OCI-LY7 (cell line): ENCODE data around the gene ECHDC1. TPM values are rescaled to one million over a fixed set of nuclear protein-coding genes. Genes with fewer than 3 reads are reported as not detected.

Experiments
- BruUV-seq: library from RNA; stranded (reverse); fragments of 400-500 nt; replicated peaks from 2 replicates; lab custom pipeline; 2021; lab: Mats Ljungman, UMichigan
- CTCF ChIA-PET: fragments of 300-600 bp; sonication (Branson Sonifier 250); formaldehyde crosslinking; loops from one replicate; lab custom pipeline; 2022; ENCODE audit warnings: antibody characterized with exemption; ENCODE audit not compliant: unreplicated experiment; lab: Charles Lee
- POLR2A ChIA-PET: fragments of 300-600 bp; sonication (Branson Sonifier 250); formaldehyde crosslinking; loops from one replicate; lab custom pipeline; 2022; ENCODE audit warnings: antibody characterized with exemption; lab: Charles Lee
- DNase-seq: peaks from one replicate; pipeline ENCODE4 v3.0.0-alpha.2; 2015; ENCODE audit warnings: low spot score
- H2AFZ ChIP-seq: fragments of 200-600 bp; sonication (generic), shearing (Covaris generic); 2 replicates; pipeline ENCODE4 v1.6.1; 2014; ENCODE audit warnings: mild to moderate bottlenecking, antibody characterized with exemption, low read length, moderate library complexity
- H3K27ac ChIP-seq: fragments of 200-600 bp; sonication (generic); 2 replicates; pipeline ENCODE4 v1.5.1; 2014; ENCODE audit warnings: mixed run types, low read depth, mild to moderate bottlenecking, moderate library complexity, low read length, inconsistent platforms; ENCODE audit not compliant: poor library complexity, severe bottlenecking
- H3K36me3 ChIP-seq: fragments of 200-600 bp; sonication (generic); 2 replicates; pipeline ENCODE4 v1.6.1; 2014; ENCODE audit warnings: mild to moderate bottlenecking, antibody characterized with exemption, low read length, moderate library complexity, mixed read lengths; ENCODE audit not compliant: insufficient read depth
- H3K4me1 ChIP-seq: fragments of 200-600 bp; sonication (generic); 2 replicates; pipeline ENCODE4 v1.5.1; 2014; ENCODE audit warnings: mild to moderate bottlenecking, low read length; ENCODE audit not compliant: insufficient read depth, poor library complexity, severe bottlenecking
- H3K4me2 ChIP-seq: fragments of 200-600 bp; sonication (generic); 2 replicates; pipeline ENCODE4 v1.6.1; 2014; ENCODE audit warnings: mild to moderate bottlenecking, low read length
- H3K4me3 ChIP-seq: fragments of 200-600 bp; sonication (generic); 2 replicates; pipeline ENCODE4 v1.5.1; 2014; ENCODE audit warnings: mild to moderate bottlenecking, low read depth, low read length; ENCODE audit not compliant: poor library complexity, severe bottlenecking
- H3K79me2 ChIP-seq: fragments of 200-600 bp; sonication (generic); 2 replicates; pipeline ENCODE4 v1.6.1; 2016; ENCODE audit warnings: low read depth, mild to moderate bottlenecking, low read length, moderate library complexity, mixed read lengths; ENCODE audit not compliant: insufficient read depth
- H3K9me2 ChIP-seq: fragments of 200-600 bp; sonication (generic); 2 replicates; pipeline ENCODE4 v1.6.1; 2016; ENCODE audit warnings: mild to moderate bottlenecking, low read length, mixed read lengths; ENCODE audit not compliant: insufficient read depth
- H3K9me3 ChIP-seq: fragments of 200-600 bp; sonication (generic); 2 replicates; pipeline ENCODE4 v1.6.1; 2014; ENCODE audit warnings: mild to moderate bottlenecking, mixed run types, low read length, mixed read lengths
- H4K20me1 ChIP-seq: fragments of 200-600 bp; sonication (generic); 2 replicates; pipeline ENCODE4 v1.6.1; 2014; ENCODE audit warnings: mild to moderate bottlenecking, antibody characterized with exemption, low read length, moderate library complexity, mixed read lengths; ENCODE audit not compliant: insufficient read depth
- CTCF ChIP-seq: fragments of 200-600 bp; sonication (generic); conservative IDR thresholded peaks from 2 replicates; pipeline ENCODE4 v1.5.1; 2014; ENCODE audit warnings: mild to moderate bottlenecking, antibody characterized with exemption, low read length, moderate library complexity, mixed read lengths
- EZH2phosphoT487 ChIP-seq: fragments of 200-600 bp; sonication (generic); IDR thresholded peaks from 2 replicates; pipeline ENCODE4 v1.6.1; 2018; ENCODE audit warnings: low read depth, borderline replicate concordance, mild to moderate bottlenecking, mixed run types, antibody characterized with exemption, low read length, moderate library complexity, mixed read lengths
- intact Hi-C: fragments of 100-400 bp; cut with micrococcal nuclease; formaldehyde crosslinking; loops from one replicate; pipeline ENCODE4 v1.10.0; 2022; ENCODE audit not compliant: unreplicated experiment
- total RNA-seq, 2 experiments: library from RNA; depleted of rRNA in 1 of 2; stranded (reverse); fragments of >200 nt in 1 of 2; shearing (Covaris generic) in 1 of 2; gene quantifications; 2 replicates each; pipeline ENCODE4 v1.2.3, GENCODE V29; 2014 to 2022

Gene ECHDC1
- total RNA-seq, 2 experiments from 2014 or later, result 18.6 to 41.9 TPM

- Histone ChIP-seq H3K4me1 (peaks cover 6% of the 10 kb centered on the region), H3K4me3 (no peak overlapping the region), H3K9me2 (no peaks in the 10 kb centered on the region), H3K4me2 (no peak overlapping the region), H2AFZ (no peak overlapping the region), H4K20me1 (no peaks in the 10 kb centered on the region), H3K27ac (no peak overlapping the region), H3K36me3 (no peaks in the 10 kb centered on the region), H3K79me2 (peaks cover 9% of the 10 kb centered on the region; the same call in 1 of the 2 replicates), H3K9me3 (no peaks in the 10 kb centered on the region)
- POLR2A ChIA-PET, result interaction anchor here (0.6 kb wide), 1 partner anchor 50 kb away, joined by 4 read pairs; no protein-coding TSS in a partner anchor
- BruUV-seq, result no TSS peak
- CTCF ChIA-PET, result no interaction called here
- DNase-seq, result no peak
- intact Hi-C loops, result loop anchor here (10.0 kb wide), 1 partner anchor 1553 kb away; the partner anchor contains the start of gene NCOA7
- TF ChIP-seq EZH2phosphoT487, result no peak
- no peak for TF ChIP-seq CTCF
Observed at GRCh38 chr6:127348028-127348661, 4.7 kb upstream of the ECHDC1 start.

- H3K9me2 ChIP-seq, result no peaks in the 10 kb centered on the region
Observed at GRCh38 chr6:127347178-127347577, 3.8 kb upstream of the ECHDC1 start.

More at GRCh38 chr6:127347178-127347577, 3.8 kb upstream of the ECHDC1 start:
- no peak for DNase-seq
- Histone ChIP-seq H3K4me2 (no peak overlapping the region), H3K27ac (no peak overlapping the region), H3K9me3 (no peaks in the 10 kb centered on the region), H3K79me2 (peaks cover 16% of the 10 kb centered on the region; the same call in 1 of the 2 replicates), H3K4me3 (no peak overlapping the region), H2AFZ (no peak overlapping the region), H4K20me1 (peaks cover 4% of the 10 kb centered on the region; the same call in 1 of the 2 replicates), H3K4me1 (peaks cover 6% of the 10 kb centered on the region), H3K36me3 (no peaks in the 10 kb centered on the region)
- ChIA-PET POLR2A (no interaction called here), CTCF (no interaction called here)
- intact Hi-C loops, result loop anchor here (10.0 kb wide), 1 partner anchor 1552 kb away; the partner anchor contains the start of gene NCOA7
- BruUV-seq, result no TSS peak
- TF ChIP-seq CTCF (no peak), EZH2phosphoT487 (no peak)
